Activated CD8-positive, alpha-beta memory T cell treated with anti-CD3 and anti-CD28 coated beads, Interleukin-2, amount 10 ng/mL, durations not matched to agents 7 days and 5 days (primary cell): ENCODE results near the gene C17orf58. TPM values are rescaled to one million over a fixed set of nuclear protein-coding genes. Genes with fewer than 3 reads are reported as not detected.
"Not testable (repeated sequence)": the region's sequence is repeated elsewhere in the genome, so short reads cannot be mapped to it uniquely, and the experiment has no call there.

Experiments
- ATAC-seq: fragments of 150-1000 bp; cut with Tn5 transposase; one replicate; pipeline ENCODE4 v1.10.0; 2021; ENCODE audit warnings: moderate library complexity
- CTCF ChIA-PET: fragments of 350-600 bp; sonication (Branson Sonifier 250); formaldehyde crosslinking; loops from one replicate; lab custom pipeline; 2021; ENCODE audit warnings: antibody characterized with exemption; lab: Charles Lee
- DNase-seq: peaks from one replicate; pipeline ENCODE4 v3.0.0-alpha.2; 2020
- H3K27ac Mint-ChIP-seq: one replicate; pipeline ENCODE4 v1.8.0; 2021; ENCODE audit warnings: mild to moderate bottlenecking, mixed read lengths
- H3K27me3 Mint-ChIP-seq: one replicate; pipeline ENCODE4 v1.8.0; 2021; ENCODE audit warnings: mixed read lengths
- H3K36me3 Mint-ChIP-seq: one replicate; pipeline ENCODE4 v1.8.0; 2021; ENCODE audit warnings: mild to moderate bottlenecking, mixed read lengths
- H3K4me1 Mint-ChIP-seq: one replicate; pipeline ENCODE4 v1.8.0; 2021; ENCODE audit warnings: mixed read lengths
- H3K4me3 Mint-ChIP-seq: one replicate; pipeline ENCODE4 v1.8.0; 2021; ENCODE audit warnings: mild to moderate bottlenecking, moderate library complexity, mixed read lengths
- H3K9me3 Mint-ChIP-seq: one replicate; pipeline ENCODE4 v1.8.0; 2022; ENCODE audit warnings: low read depth, mixed read lengths
- total RNA-seq, 2 experiments: library from RNA; stranded (reverse); gene quantifications; one replicate each; pipeline ENCODE4 v1.2.3, GENCODE V29; 2021

C17orf58 gene
- total RNA-seq, 2 experiments from 2014 or later = 8.8 to 10.7 TPM

DNA sequence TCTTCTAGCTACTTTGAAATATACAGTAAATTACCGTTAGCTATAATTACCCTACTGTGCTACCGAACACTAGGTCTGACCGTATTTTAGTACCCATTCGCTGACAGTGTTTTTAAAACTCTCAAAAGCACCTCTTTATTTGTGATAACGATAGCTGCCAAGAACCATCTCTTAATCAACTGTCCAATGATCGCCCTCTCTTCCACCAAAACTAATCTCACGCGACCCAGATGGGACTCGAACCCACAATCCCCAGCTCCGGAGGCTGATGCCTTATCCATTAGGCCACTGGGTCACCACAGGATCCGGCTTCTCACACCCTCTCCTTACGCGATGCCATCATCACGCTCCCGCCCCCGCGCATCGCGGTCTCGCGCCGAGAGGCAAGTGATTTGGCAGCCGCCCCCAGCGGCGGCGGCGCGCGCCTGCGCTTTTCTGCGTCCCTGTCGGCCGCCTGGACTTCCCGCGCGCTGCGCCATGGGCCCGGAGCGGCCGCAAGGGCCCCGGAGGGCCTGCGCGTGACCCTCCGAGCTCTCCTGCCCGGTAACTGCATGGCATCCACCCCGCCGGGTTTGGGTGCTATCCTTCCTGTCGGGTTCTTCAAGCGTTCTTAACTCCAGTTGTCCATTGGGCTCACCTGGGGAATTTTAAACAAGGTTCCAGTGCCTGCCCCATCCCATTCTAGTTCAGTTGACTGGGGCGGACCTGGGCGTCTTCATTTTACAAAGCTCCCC is 23.6 kb upstream of the C17orf58 start:
- DNase-seq (peak; percentile 98), ATAC-seq (peak; percentile 95)
- CTCF ChIA-PET = interaction anchor here (0.8 to 1.8 kb wide), 18 partner anchors 9 to 468 kb away, joined by 3 to 13 read pairs (median 3); partner anchors contain the start of gene C17orf58
- Mint-ChIP-seq H3K36me3 (no peaks in the 10 kb centered on the region), H3K4me1 (peaks cover 13% of the 10 kb centered on the region), H3K4me3 (peak overlapping the region; percentile 82), H3K27ac (peak overlapping the region; percentile 75), H3K27me3 (peaks cover 8% of the 10 kb centered on the region), H3K9me3 (no peaks in the 10 kb centered on the region)

DNA sequence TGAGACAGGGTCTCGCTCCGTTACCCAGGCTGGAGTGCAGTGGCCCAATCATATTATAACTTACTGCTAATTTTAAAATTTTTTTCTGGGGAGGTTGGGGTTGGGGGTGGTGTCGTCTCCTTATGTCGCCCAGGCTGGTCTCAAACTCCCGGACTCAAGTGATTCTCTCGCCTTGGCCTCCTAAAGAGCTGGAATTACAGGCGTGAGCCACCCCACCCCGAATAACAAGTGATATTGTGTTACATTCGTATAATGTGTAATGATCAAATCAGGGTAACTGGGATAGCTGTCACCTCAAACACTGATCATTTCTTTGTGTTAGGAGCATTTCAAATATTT is 23.0 kb upstream of the C17orf58 start:
- ATAC-seq (no peak), DNase-seq (no peak)
- H3K36me3 Mint-ChIP-seq = no peaks in the 10 kb centered on the region
- peak overlapping the region; percentile 82 for H3K4me3 Mint-ChIP-seq
- H3K9me3 Mint-ChIP-seq = no peaks in the 10 kb centered on the region
- H3K4me1 Mint-ChIP-seq = peaks cover 13% of the 10 kb centered on the region
- H3K27me3 Mint-ChIP-seq = peaks cover 10% of the 10 kb centered on the region
- H3K27ac Mint-ChIP-seq = peak overlapping the region; percentile 75
- CTCF ChIA-PET = interaction anchor here (0.9 to 1.8 kb wide), 15 partner anchors 8 to 182 kb away, joined by 3 to 13 read pairs (median 4); partner anchors contain the start of gene C17orf58

DNA sequence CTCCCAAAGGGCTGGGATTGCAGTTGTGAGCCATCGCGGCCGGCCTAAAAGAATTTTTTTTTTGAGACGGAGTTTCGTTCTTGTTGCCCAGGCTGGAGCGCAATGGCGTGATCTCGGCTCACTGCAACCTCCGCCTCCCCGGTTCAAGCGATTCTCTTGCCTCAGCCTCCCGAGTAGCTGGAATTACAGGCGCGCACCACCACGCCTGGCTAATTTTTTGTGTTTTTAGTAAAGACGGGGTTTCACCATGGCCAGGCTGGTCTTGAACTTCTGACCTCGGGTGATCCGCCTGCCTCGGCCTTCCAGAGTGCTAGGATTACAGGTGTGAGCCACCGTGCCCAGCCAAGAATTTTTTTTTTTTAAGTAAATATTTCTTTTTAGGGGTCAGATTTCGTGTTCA is 22.2 kb upstream of the C17orf58 start:
- H3K27me3 Mint-ChIP-seq, ATAC-seq, DNase-seq, CTCF ChIA-PET, H3K36me3 Mint-ChIP-seq, H3K27ac Mint-ChIP-seq, H3K9me3 Mint-ChIP-seq, H3K4me3 Mint-ChIP-seq: not testable (repeated sequence)
- H3K4me1 Mint-ChIP-seq = peaks cover 13% of the 10 kb centered on the region

DNA sequence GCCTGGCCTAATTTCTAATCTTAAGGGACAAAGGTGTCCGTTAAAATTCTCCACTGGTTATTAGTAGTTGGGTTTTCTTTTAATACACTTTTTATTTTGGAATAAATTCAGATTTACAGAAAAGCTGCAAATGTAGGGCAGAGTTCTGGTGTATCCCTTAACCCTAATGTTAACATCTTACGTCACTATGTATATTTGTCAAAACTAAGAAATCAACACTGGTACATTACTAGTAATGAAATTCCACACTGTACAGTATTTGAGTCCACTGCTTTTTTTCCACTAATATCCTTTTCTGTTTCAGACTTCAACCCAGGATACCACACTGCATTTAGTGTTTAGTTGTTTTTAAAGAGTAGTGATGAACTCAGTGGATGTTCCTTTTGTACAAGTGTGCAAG is 20.6 kb upstream of the C17orf58 start:
- Mint-ChIP-seq H3K4me1 (peaks cover 13% of the 10 kb centered on the region), H3K27ac (no peak overlapping the region), H3K4me3 (no peak overlapping the region), H3K27me3 (peaks cover 10% of the 10 kb centered on the region), H3K36me3 (no peaks in the 10 kb centered on the region), H3K9me3 (no peaks in the 10 kb centered on the region)
- DNase-seq = no peak
- ATAC-seq = no peak
- CTCF ChIA-PET = interaction anchor here (0.5 kb wide), 1 partner anchor 281 kb away, joined by 4 read pairs; no protein-coding TSS in a partner anchor

DNA sequence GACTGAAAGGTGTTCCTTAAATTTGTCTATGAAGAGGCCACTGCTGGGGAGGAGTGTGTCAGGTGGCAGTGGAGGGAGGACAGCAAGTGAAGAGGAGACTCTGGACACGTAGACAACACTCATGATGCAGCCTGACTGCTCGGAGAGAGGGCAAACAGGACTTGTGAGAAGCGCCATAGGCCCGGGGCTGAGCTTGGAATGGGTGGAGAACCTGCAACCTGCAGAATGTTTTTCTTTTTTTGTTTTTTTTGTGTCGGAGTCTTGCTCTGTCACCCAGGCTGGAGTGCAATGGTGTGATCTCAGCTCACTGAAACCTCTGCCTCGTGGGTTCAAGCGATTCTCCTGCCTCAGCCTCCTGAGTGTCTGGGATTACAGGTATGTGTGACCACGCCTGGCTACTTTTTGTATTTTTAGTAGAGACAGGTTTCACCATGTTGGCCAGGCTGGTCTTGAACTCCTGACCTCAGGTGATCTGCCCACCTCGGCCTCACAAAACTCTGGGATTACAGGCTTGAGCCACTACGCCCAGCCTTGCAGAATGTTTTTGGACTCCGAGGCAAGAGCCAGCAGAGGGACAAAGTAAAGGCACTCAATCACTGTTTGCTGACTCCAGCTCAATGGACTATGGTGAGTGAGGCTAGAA is 18.9 kb upstream of the C17orf58 start:
- ATAC-seq = no peak
- CTCF ChIA-PET = interaction anchor here (1.1 to 1.7 kb wide), 2 partner anchors 9 to 42 kb away, joined by 3 to 4 read pairs; no protein-coding TSS in a partner anchor
- Mint-ChIP-seq H3K9me3 (no peaks in the 10 kb centered on the region), H3K4me3 (no peak overlapping the region), H3K4me1 (peaks cover 14% of the 10 kb centered on the region), H3K27me3 (peaks cover 10% of the 10 kb centered on the region), H3K27ac (no peak overlapping the region), H3K36me3 (no peaks in the 10 kb centered on the region)
- no peak for DNase-seq

DNA sequence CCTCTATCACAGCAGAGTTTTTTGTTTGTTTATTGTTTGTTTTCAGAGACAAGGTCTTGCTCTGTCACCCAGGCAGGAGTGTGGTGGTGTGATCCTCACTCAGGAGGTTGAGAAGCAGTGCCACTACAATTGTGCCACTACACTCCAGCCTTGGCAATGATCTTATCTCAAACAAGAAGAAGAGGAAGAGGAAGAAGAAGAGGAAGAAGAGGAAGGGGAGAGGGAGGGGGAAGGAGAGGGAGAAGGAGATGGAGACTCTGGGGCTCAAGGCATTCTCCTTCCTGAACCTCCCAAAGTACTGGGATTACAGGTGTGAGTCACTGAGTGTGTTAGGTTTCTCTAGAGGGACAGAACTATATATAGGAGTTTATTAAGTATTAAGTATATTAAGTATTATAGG is 17.1 kb upstream of the C17orf58 start:
- H3K27ac Mint-ChIP-seq = no peak overlapping the region
- CTCF ChIA-PET = no interaction called here

DNA sequence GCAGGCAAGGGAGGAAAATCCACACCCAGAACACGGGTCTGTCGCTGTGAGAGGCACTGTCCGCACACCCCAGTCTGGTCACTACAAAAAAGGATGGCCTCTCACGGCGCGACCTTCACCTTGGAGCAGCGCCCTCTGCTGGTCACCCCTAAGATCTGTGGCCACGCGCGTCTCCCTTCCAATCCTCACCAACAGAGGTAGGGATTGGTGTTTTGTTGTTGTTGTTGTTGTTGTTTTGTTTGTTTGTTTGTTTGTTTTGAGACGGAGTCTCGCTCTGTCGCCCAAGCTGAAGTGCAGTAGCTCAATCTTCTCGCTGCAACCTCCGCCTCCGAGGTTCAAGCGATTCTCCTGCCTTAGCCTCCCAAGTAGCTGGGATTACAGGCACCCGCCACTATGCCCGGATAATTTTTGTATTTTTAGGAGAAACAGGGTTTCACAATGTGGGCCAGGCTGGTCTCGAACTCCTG is 15.0 kb upstream of the C17orf58 start:
- peak overlapping the region; percentile 65 for H3K4me3 Mint-ChIP-seq
- CTCF ChIA-PET = interaction anchor here (0.7 to 1.7 kb wide), 10 partner anchors 9 to 80 kb away, joined by 3 to 8 read pairs (median 4); partner anchors contain the start of gene KPNA2
- peak; percentile 76 for DNase-seq
- ATAC-seq = peak; percentile 94
- H3K36me3 Mint-ChIP-seq = no peaks in the 10 kb centered on the region
- H3K27ac Mint-ChIP-seq = no peak overlapping the region
- H3K9me3 Mint-ChIP-seq = no peaks in the 10 kb centered on the region
- peaks cover 7% of the 10 kb centered on the region for H3K27me3 Mint-ChIP-seq
- H3K4me1 Mint-ChIP-seq = peaks cover 6% of the 10 kb centered on the region

More for the DNA sequence above, 17.1 kb upstream of the C17orf58 start:
- H3K4me1 Mint-ChIP-seq = peaks cover 8% of the 10 kb centered on the region
- ATAC-seq (no peak), DNase-seq (no peak)
- no peaks in the 10 kb centered on the region for H3K36me3 Mint-ChIP-seq
- no peak overlapping the region for H3K4me3 Mint-ChIP-seq
- H3K9me3 Mint-ChIP-seq = no peaks in the 10 kb centered on the region
- H3K27me3 Mint-ChIP-seq = peaks cover 7% of the 10 kb centered on the region

DNA sequence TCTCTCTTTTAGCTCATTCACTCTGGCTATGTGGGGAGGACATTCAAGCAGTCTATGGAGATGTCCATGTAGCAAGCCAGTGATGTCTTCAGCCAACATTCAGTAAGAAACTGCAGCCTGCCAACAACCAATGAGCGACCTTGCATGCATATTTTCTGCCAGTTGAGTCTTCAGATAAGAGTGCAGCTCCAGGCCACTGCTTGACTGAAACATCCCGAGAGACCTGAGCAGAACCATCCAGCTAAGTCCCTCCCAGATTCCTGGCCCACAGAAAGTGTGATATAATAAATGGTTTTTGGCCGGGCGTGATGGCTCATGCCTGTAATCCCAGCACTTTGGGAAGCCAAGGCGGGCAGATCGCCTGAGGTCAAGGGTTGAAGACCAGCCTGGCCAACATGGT is 10.5 kb upstream of the C17orf58 start:
- no peaks in the 10 kb centered on the region for H3K36me3 Mint-ChIP-seq
- no peaks in the 10 kb centered on the region for H3K9me3 Mint-ChIP-seq
- ATAC-seq (no peak), DNase-seq (no peak)
- H3K27ac Mint-ChIP-seq = no peak overlapping the region
- H3K4me3 Mint-ChIP-seq = no peak overlapping the region
- CTCF ChIA-PET = interaction anchor here (1.3 kb wide), 1 partner anchor 9 kb away, joined by 6 read pairs; no protein-coding TSS in a partner anchor
- peaks cover 6% of the 10 kb centered on the region for H3K4me1 Mint-ChIP-seq
- H3K27me3 Mint-ChIP-seq = no peaks in the 10 kb centered on the region

DNA sequence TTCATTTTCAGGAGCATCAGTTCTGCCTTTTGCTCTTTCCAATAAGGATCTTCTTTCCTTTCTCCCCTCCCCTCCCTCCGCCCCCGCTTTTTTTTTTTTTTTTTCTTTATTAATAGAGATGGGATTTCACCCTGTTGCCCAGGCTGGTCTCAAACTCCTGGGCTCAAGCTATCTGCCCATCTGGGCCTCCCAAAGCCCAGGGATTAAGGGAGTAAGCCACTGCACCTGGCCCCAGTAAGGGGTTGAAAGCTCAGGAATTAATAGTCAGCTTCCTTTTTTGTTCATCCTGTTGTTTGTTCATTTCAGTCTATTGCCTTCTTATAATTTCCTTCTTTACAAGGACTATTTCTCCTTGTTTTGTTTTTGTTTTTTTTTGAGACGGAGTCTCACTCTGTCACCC is 7.9 kb upstream of the C17orf58 start:
- Mint-ChIP-seq H3K4me3 (no peak overlapping the region), H3K27ac (no peak overlapping the region), H3K4me1 (no peaks in the 10 kb centered on the region), H3K27me3 (no peaks in the 10 kb centered on the region), H3K9me3 (no peaks in the 10 kb centered on the region), H3K36me3 (no peaks in the 10 kb centered on the region)
- CTCF ChIA-PET = interaction anchor here (1.4 to 1.7 kb wide), 2 partner anchors 9 to 15 kb away, joined by 3 to 5 read pairs; no protein-coding TSS in a partner anchor
- ATAC-seq = no peak
- DNase-seq = no peak

DNA sequence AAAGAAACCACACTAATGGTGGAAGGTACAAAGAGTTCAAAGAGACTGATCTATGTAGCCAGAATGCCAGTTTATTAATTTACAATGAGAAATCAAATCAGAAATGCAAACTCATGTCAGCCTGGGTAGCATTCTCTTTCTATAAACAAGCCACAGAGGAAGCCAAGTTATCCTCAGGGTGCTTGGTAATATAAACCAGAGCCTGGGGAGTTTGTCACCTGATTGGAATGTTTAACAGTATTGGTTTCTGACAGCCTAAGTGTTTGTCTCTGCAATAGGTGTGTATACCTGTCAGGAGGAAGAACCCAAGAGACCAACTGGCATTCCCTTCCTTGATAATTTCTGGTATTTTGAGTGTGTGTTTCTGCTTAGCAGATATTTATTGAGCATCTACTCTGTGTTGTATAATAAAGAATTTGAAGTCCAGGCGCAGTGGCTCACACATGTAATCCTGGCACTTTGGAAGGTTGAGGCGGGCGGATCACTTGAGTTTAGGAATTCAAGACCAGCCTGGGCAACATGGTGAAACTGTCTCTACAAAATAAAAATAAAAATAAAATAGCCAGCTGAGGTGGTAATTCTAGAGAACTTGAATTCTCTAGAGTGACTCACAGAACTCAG is 3.1 kb upstream of the C17orf58 start:
- H3K4me1 Mint-ChIP-seq = peaks cover 21% of the 10 kb centered on the region

DNA sequence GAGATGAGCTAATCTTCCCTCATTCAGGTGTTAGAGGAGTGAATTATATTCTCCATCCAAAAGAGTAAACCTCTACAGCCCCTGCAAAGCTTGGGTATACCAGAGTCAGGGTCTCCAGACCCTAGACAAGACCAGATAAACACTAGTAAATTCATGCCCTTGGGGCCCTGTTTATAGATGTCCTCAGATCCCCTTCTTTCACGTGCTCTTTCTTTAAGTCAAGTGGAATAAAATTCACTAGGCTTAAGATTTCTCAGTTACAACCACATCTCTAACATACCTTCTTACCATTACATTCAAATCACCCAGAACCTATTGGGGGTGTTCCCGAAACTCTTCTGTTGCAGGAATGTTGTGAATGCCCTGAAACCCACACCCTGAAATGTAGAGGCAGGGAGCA is 2.2 kb upstream of the C17orf58 start:
- Mint-ChIP-seq H3K36me3 (no peaks in the 10 kb centered on the region), H3K27me3 (peaks cover 18% of the 10 kb centered on the region), H3K4me3 (no peak overlapping the region), H3K9me3 (no peaks in the 10 kb centered on the region), H3K27ac (no peak overlapping the region), H3K4me1 (peaks cover 25% of the 10 kb centered on the region)
- ATAC-seq (no peak), DNase-seq (no peak)
- CTCF ChIA-PET = interaction anchor here (0.9 to 1.5 kb wide), 2 partner anchors 9 to 13 kb away, joined by 5 to 6 read pairs; no protein-coding TSS in a partner anchor

More for the DNA sequence above, 3.1 kb upstream of the C17orf58 start:
- Mint-ChIP-seq H3K27ac (no peak overlapping the region), H3K9me3 (no peaks in the 10 kb centered on the region), H3K27me3 (peaks cover 18% of the 10 kb centered on the region), H3K4me3 (no peak overlapping the region), H3K36me3 (no peaks in the 10 kb centered on the region)
- CTCF ChIA-PET = no interaction called here
- no peak for DNase-seq
- no peak for ATAC-seq

DNA sequence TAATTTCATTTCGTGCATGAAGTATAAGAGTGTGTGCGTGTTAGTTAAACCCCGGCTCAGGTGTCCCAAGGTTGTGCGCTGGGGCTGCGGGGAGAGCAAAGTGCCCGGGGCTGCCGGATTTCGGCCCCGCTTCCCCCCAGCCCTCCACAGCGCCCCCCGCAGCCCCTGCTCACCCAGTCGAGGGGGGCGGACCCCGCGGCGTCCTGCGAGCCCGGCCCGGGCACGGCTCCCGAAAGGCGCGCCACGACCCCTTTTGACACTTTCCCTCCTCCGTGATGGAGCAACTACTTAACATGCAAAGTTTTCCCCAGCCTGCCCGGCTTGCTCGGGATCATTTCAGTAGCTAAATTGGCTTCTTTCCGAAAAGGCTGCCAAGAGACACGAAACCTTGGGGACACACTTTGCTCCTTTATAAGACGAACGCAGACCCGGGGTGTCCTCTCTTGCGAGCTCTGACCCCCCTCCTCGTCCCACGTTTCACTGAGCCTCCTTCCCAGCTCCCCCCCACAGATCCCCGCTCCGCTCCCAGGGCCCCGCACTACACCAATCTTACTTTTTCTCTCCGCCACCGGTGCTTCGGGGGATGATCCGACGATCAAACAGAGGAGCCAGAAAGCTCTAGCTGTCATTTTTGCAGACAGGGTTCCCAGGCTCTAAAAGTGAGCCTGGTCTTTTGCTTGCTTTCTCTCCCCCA is 552 bp downstream of the C17orf58 start:
- H3K27me3 Mint-ChIP-seq = peaks cover 18% of the 10 kb centered on the region
- CTCF ChIA-PET = interaction anchor here (1.0 to 2.2 kb wide), 7 partner anchors 9 to 36 kb away, joined by 3 to 7 read pairs (median 5); no protein-coding TSS in a partner anchor
- peak overlapping the region; percentile 76 for H3K4me3 Mint-ChIP-seq
- ATAC-seq (peak; percentile 17), DNase-seq (peak; percentile 49)
- H3K4me1 Mint-ChIP-seq = peaks cover 32% of the 10 kb centered on the region
- no peaks in the 10 kb centered on the region for H3K9me3 Mint-ChIP-seq
- H3K36me3 Mint-ChIP-seq = peaks cover 5% of the 10 kb centered on the region
- no peak overlapping the region for H3K27ac Mint-ChIP-seq
